NCI-H2227 (cell line): Measurements from ENCODE around the gene SSH2.

Experiments used
- DNase-seq: peaks from one replicate; lab custom pipeline; 2025; ENCODE audit not compliant: unreplicated experiment; lab: John Stamatoyannopoulos, UW

SSH2 gene

DNA sequence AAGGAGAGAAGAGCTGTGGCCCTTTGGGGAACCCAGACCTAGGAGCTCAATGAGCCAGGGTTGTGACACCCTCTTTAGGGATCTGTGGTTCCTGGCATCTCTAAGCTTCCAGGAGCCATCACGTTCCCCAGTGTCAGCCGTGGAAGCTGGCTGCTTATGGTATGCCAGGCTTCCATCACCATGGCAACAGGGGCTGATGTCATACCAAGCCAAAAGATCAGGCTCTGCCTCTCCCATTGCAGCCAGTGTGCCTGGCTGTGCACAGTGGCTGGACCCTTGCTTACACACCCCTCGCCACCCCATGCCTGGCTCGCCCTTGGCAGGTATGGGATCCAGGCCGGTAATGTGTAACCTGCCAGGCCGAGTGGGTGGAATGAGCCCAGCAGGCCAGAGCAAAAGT lies 91.1 kb downstream of the SSH2 start:
- DNase-seq = peak; percentile 28

GRCh38 chr17:29837531-29837930 lies 92.5 kb downstream of the SSH2 start:
- no peak for DNase-seq

DNA sequence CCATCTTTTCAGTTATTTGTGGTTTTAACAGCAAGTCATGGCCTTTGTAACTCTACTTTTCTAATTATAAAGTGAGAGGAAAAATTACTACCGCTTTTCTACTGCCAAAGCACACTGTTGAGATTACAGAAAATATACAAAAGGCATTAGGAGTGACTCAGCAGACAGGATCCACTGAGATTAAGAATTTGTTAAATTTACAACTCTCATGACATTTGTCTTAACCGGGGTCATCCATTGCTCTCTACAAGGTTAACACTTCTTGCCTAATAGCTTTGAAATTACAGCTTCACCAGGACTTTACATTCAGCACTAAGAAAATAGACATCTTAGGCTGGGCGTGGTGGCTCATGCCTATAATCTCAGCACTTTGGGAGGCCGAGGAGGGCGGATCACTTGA lies 93.4 kb downstream of the SSH2 start:
- DNase-seq = peak; percentile 14

DNA sequence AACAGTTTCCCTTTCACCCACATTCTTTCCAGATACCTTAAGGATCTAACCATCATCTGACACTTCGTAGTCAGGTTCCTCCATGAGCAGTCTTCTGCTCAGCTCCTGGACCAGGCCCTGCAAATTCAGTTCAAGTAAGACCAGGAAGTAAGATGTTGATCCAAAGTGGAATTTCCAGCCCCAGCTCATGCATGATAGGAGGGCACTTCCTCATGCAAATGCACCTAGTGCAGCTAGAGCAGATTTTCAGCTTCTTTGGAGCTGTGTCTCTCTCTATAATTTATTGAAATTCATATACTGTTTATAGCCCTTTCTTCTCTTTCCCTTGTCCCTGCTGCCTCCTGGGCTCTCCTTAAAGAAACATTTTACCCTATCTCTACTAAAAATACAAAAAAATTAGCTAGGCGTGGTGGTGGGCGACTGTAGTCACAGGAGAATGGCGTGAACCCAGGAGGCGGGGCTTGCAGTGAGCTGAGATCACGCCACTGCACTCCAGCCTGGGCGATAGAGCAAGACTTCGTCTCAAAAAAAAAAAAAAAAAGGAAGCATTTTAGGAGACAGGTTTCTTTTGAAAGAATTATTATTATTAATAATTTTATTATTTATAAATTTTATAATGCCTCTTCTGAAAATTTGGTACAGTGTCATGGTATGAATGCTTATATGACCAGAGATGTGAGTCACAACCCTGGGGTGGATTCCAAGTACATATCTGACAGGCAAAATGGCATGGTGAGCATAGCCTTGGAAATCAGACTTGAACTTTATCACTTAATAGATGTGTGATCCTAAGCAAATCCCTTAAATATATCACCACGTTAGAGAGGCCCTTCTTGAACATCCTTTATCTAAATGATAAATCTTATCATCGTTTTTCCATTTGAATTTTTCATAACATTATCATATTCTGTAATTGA lies 94.3 kb downstream of the SSH2 start:
- peak; percentile 40 for DNase-seq

- DNase-seq = no peak
Observed at GRCh38 chr17:29833801-29834200, 96.2 kb downstream of the SSH2 start.

- DNase-seq = no peak
Observed at GRCh38 chr17:29828676-29829284, 101.2 kb downstream of the SSH2 start.

DNA sequence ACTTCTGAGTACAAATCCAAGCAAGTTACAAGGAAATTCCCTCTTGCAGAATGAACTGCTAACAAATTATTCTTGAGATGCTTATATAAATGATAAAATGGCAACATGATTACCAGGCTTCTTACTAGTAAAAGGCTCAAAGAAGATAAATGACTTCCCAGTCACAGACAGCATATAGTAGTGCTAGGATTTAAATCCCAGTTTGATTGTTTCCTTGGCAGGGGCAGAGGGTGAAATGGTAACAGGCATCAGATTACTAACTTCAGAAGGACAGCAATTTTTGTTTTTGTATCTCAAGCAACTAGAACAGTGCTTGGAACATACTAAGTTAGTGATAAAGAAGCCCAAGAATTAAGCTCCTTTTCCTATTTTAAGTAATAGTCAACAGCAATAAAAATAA lies 102.8 kb downstream of the SSH2 start:
- DNase-seq = no peak

DNA sequence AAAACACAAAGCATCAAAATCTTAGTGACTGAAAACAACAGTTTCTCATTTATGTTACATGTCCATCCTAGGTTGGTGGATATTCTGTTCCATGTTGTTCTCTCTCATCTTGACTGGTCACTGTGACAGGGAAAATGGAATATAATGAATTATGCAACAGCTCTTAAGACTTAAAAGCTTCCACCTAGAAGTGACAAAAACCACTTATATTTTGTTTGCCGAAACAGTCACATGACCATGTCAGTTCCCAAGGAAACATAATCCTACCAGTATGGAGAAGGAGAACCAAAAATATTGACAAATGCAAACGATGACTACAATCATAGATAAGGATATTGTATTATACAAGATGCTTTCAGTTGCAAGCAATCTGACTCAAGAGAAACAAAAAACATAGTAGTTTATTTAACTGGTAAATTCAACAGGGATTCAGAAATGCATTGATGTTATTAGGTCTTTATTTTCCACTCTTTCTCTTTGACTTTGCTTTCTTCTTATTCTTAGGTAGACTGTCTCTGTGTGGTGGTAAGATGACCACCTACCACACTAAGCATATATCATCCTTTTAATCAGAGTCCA lies 103.8 kb downstream of the SSH2 start:
- DNase-seq = no peak

GRCh38 chr17:29825604-29826003 lies 104.4 kb downstream of the SSH2 start:
- no peak for DNase-seq

DNA sequence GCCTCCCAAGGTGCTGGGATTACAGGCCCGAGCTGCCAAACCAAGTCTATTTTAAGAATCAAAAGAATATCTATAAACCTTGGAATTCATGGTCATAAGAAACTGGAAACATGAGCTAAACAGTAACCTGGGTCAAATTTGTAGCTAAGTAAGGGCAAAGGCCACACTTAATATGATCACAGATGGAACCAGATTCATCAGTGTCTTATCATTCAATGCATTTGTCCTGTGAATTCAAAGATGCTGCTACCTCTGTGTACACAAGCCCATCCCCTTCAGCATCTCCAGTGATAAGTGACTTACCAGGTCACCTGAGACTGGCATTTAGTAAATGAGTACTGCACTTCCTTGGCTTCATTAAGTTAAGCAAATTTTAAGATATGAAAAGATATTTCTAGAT lies 108.1 kb downstream of the SSH2 start:
- DNase-seq = no peak

GRCh38 chr17:29820425-29820824 lies 109.6 kb downstream of the SSH2 start:
- DNase-seq = no peak

DNA sequence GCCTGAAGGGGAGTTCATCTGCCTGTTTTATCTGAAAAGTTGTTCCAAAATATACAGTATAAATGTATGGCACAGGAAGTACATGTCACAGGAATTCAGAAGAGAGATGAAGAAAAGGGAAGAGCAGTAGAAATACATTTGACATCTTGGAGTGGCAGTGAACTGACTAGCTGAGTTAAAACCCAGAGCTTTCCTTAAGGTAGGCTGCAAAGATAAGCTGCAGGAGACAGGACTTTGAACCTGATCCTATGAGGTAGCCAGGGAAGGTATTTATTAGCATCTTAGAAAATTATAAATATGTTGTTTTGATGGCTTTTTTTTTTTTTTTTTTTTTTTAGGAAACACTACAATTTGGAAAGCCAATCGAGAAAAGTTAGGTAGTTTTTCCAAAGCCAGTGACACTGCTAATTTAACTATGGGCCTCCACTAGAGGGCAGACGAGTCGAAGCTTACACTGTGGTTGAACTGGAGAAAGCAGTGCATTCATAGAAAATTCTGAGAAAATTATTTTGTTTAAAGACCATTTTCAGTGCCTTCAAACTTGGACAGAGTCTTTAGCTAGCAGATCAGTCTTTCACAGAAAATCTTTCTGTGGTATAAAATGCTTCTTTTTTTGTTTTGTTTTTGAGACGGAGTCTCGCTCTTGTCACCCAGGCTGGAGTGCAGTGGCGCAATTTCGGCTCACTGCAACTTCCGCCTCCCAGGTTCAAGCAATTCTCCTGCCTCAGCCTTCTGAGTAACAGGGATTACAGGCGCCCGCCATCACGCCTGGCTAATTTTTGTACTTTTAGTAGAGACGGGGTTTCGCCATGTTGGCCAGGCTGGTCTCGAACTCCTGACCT lies 122.3 kb downstream of the SSH2 start:
- DNase-seq = peak; percentile 58

DNA sequence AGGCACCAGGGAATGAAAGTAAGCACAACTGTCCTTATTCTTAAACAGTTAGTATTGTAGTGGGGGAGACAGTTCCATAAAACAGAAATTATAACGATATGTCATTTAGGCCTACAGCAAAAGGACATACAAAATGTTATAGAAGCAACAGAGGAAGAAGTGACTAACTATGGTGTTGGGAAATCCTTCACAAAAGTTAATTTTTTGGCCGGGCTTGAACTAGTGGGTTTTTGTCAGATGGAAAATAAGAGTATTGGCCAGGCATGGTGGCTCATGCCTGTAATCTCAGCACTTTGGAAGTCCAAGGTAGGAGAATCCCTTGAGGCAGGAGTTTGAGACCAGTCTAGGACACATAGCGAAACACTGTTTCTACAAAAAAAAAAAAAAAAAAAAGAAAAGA lies 127.8 kb downstream of the SSH2 start:
- DNase-seq = no peak

- no peak for DNase-seq
Observed at GRCh38 chr17:29800457-29800856, 129.6 kb downstream of the SSH2 start.

DNA sequence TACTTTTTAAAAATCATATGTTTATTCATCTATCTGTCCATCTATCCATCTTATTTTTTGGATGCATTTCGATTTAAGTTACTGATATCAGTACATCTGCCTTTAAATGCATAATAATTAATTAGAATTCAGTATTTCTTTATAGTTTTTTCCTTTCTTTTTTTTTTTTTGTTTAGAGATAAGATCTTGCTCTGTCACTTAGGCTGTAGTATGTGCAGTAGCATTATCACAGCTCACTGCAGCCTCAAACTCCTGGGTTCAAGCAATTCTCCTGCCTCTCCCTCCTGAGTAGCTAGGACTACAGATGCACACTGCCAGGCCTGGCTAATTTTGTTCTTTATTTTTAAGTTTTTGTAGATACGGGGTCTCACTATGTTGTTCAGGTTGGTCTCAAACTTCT lies 133.4 kb downstream of the SSH2 start:
- no peak for DNase-seq

- no peak for DNase-seq
Observed at GRCh38 chr17:29793501-29793900, 136.5 kb downstream of the SSH2 start.

DNA sequence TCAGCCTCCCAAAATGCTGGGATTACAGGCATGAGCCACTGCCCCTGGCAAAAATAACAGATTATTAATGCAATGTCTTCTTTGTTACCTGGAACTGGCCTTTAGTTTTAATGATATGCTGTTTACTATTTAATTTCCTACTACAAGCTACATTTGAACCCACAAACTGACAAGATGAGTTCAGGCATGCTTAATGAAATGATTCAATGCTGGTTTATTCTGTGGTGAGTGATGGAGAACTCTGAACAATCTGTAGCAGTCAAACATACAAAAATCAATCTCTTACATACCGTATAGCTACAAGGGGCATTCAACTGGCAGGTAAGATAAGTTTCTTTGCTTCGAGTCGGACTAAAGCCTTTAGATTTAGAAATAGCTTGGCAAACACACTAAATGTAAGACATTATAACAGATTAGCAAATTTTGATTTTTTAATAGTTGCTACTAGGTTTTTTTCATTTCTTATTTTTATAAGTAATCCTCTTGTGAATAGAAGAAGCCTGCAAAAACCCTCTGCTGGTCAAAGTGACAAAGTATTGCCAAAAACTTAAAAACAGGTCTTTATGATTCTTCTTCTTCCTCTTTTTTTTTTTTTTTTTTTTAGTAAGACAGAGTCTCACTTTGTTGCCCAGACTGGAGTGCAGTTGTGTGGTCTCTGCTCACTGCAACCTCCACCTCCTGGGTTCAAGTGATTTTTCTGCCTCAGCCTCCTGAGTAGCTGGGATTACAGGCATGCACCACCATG lies 138.5 kb downstream of the SSH2 start:
- DNase-seq = no peak

- no peak for DNase-seq
Observed at GRCh38 chr17:29789196-29790170, 140.5 kb downstream of the SSH2 start.

- DNase-seq = no peak
Observed at GRCh38 chr17:29787995-29788394, 142.0 kb downstream of the SSH2 start.
